Neural cell (in vitro differentiated cells): ENCODE data around the gene APPBP2. TPM values are rescaled to one million over a fixed set of nuclear protein-coding genes. Genes with fewer than 3 reads are reported as not detected.

Source experiments
- H2AFZ ChIP-seq: fragments of 200-600, 300-800 bp; sonication (generic), shearing (Covaris generic); 2 replicates; pipeline ENCODE4 v1.6.0; 2014; ENCODE audit warnings: low read depth, mild to moderate bottlenecking, antibody characterized with exemption, low read length, moderate library complexity
- H3F3A ChIP-seq: fragments of 200-600 bp; shearing (Covaris generic); 2 replicates; pipeline ENCODE4 v1.6.1; 2016; ENCODE audit warnings: mild to moderate bottlenecking, moderate library complexity, mixed read lengths, antibody characterized with exemption, low read length; ENCODE audit not compliant: insufficient read depth, poor library complexity, severe bottlenecking
- H3K27ac ChIP-seq: fragments of 200-600, 300-800 bp; sonication (generic), shearing (Covaris generic); 2 replicates; pipeline ENCODE4 v1.5.1; 2014; ENCODE audit warnings: mild to moderate bottlenecking, low read length, moderate library complexity
- H3K27me3 ChIP-seq: fragments of 300-800, 200-600 bp; sonication (generic), shearing (Covaris generic); 2 replicates; pipeline ENCODE4 v1.6.0; 2014; ENCODE audit warnings: mild to moderate bottlenecking, low read depth, low read length, moderate library complexity; ENCODE audit not compliant: insufficient read depth
- H3K36me3 ChIP-seq: fragments of 300-800, 200-600 bp; sonication (generic), shearing (Covaris generic); 2 replicates; pipeline ENCODE4 v1.5.1; 2014; ENCODE audit warnings: mild to moderate bottlenecking, antibody characterized with exemption, low read length, moderate library complexity; ENCODE audit not compliant: insufficient read depth
- H3K4me2 ChIP-seq: fragments of 300-800, 200-600 bp; sonication (generic), shearing (Covaris generic); 2 replicates; pipeline ENCODE4 v1.6.0; 2014; ENCODE audit warnings: mild to moderate bottlenecking, low read length
- H3K4me3 ChIP-seq: fragments of 300-800, 200-600 bp; sonication (generic), shearing (Covaris generic); 2 replicates; pipeline ENCODE4 v1.5.1; 2014; ENCODE audit warnings: mild to moderate bottlenecking, low read length, moderate library complexity
- H3K79me2 ChIP-seq: fragments of 200-600 bp; shearing (Covaris generic); replicated peaks from 2 replicates; pipeline ENCODE4 v1.6.0; 2014; ENCODE audit warnings: mild to moderate bottlenecking, low read length, moderate library complexity; ENCODE audit not compliant: insufficient read depth
- H3K9ac ChIP-seq: fragments of 300-800, 200-600 bp; sonication (generic), shearing (Covaris generic); 2 replicates; pipeline ENCODE4 v1.6.1; 2016; ENCODE audit warnings: mild to moderate bottlenecking, low read length, mixed read lengths
- H3K9me2 ChIP-seq: fragments of 200-600 bp; shearing (Covaris generic); 2 replicates; pipeline ENCODE4 v1.6.1; 2016; ENCODE audit warnings: mild to moderate bottlenecking, low read length, mixed read lengths; ENCODE audit not compliant: insufficient read depth
- H3K9me3 ChIP-seq: fragments of 200-600, 300-800 bp; sonication (generic), shearing (Covaris generic); 2 replicates; pipeline ENCODE4 v1.6.1; 2016; ENCODE audit warnings: mild to moderate bottlenecking, mixed run types, low read length, moderate library complexity, mixed read lengths
- H4K20me1 ChIP-seq: fragments of 200-600 bp; shearing (Covaris generic); 2 replicates; pipeline ENCODE4 v1.6.1; 2016; ENCODE audit warnings: mild to moderate bottlenecking, mixed run types; ENCODE audit not compliant: insufficient read depth
- EP300 ChIP-seq: fragments of 450-650 bp; conservative IDR thresholded peaks from 2 replicates; pipeline ENCODE4 v1.6.1; 2014; ENCODE audit warnings: antibody characterized with exemption, mild to moderate bottlenecking, moderate library complexity; ENCODE audit not compliant: poor library complexity, severe bottlenecking
- EZH2 ChIP-seq: fragments of 200-600, 300-800 bp; shearing (Covaris generic), sonication (generic); IDR thresholded peaks from 2 replicates; pipeline ENCODE4 v1.6.1; 2014; ENCODE audit warnings: antibody characterized with exemption, low read length, borderline replicate concordance, mild to moderate bottlenecking; ENCODE audit not compliant: insufficient read depth, poor library complexity, severe bottlenecking
- MXI1 ChIP-seq: fragments of 450-650 bp; conservative IDR thresholded peaks from 2 replicates; pipeline ENCODE4 v1.6.1; 2014; ENCODE audit warnings: antibody characterized with exemption, mild to moderate bottlenecking; ENCODE audit not compliant: poor library complexity, severe bottlenecking
- POLR2AphosphoS5 ChIP-seq: IDR thresholded peaks from 2 replicates; pipeline ENCODE4 v1.6.1; 2012
- RAD21 ChIP-seq: fragments of 450-650 bp; conservative IDR thresholded peaks from 2 replicates; pipeline ENCODE4 v1.6.1; 2014; ENCODE audit warnings: antibody characterized with exemption, mild to moderate bottlenecking, moderate library complexity
- SMC3 ChIP-seq: fragments of 450-650 bp; conservative IDR thresholded peaks from 2 replicates; pipeline ENCODE4 v1.6.1; 2014; ENCODE audit warnings: antibody characterized with exemption, mild to moderate bottlenecking, moderate library complexity; ENCODE audit not compliant: poor library complexity
- TAF1 ChIP-seq: IDR thresholded peaks from 2 replicates; pipeline ENCODE4 v1.6.1; 2012; ENCODE audit warnings: low read depth
- polyA plus RNA-seq: library from polyadenylated mRNA; depleted of rRNA; stranded (reverse); fragments of >200 nt; gene quantifications from 2 replicates; pipeline ENCODE4 v1.2.3, GENCODE V29; 2014
- TF ChIP-seq, protein P1 (sequence below): IDR thresholded peaks from 2 replicates; pipeline ENCODE4 v1.6.1; 2012; ENCODE audit warnings: borderline replicate concordance
- TF ChIP-seq, protein P2 (sequence below): fragments of 450-650 bp; IDR thresholded peaks from 2 replicates; pipeline ENCODE4 v1.5.1; 2014; ENCODE audit warnings: antibody characterized with exemption, mild to moderate bottlenecking, moderate library complexity; ENCODE audit not compliant: poor library complexity, severe bottlenecking

Gene APPBP2
- polyA plus RNA-seq, 1 donor from 2014 or later = 40.4 TPM

DNA sequence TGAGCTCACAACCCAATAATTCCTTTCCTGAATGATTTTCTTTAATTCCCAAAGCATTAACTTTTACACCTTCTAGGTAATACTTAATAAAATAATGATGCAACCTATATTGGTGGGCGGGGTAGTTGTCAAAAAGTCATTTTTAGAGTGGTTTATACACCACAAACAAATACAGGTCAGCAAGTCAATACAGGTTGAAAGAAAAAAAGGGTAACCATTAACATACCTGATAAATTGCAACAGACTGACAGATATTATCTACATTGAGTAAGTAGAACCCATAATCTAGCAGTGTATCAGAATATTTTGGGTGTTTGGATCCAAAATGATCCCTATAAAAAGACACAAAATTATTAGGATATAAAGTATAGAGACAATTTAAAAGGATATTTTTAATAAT lies 64.5 kb downstream of the APPBP2 start:
- no peak overlapping the region for H3K27ac ChIP-seq

DNA sequence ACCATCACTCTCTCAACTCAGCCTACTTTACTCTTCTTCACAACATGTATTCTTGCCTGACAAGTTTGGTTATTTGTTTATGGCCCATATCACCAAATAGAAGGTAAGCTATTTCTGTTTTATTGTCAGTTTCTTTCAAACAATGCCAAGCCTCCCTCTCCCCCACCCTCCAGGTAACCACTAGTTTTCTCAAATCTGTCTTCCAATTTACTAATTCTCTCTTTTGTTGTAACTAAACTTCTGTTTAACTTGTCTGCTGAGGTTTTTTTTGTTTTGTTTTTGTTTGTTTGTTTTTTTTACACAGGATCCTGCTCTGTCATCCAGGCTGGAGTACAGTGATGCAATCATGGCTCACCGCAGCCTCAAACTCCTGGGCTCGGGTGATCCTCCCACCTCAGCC lies 68.9 kb downstream of the APPBP2 start:
- no peaks in the 10 kb centered on the region for H3K27me3 ChIP-seq
- no peaks in the 10 kb centered on the region for H3K9me3 ChIP-seq
- no peaks in the 10 kb centered on the region for H3K79me2 ChIP-seq
- H3K36me3 ChIP-seq = peaks cover 16% of the 10 kb centered on the region
- H3K4me2 ChIP-seq = no peak overlapping the region
- H3K4me3 ChIP-seq = no peak overlapping the region
- H3F3A ChIP-seq = no peaks in the 10 kb centered on the region
- no peaks in the 10 kb centered on the region for H3K9me2 ChIP-seq
- no peak overlapping the region for H3K27ac ChIP-seq
- no peak overlapping the region for H2AFZ ChIP-seq
- H4K20me1 ChIP-seq = no peaks in the 10 kb centered on the region
- TF ChIP-seq RAD21 (no peak), MXI1 (no peak), EP300 (no peak), EZH2 (no peak), POLR2AphosphoS5 (no peak)
- TF ChIP-seq, protein P1, sequence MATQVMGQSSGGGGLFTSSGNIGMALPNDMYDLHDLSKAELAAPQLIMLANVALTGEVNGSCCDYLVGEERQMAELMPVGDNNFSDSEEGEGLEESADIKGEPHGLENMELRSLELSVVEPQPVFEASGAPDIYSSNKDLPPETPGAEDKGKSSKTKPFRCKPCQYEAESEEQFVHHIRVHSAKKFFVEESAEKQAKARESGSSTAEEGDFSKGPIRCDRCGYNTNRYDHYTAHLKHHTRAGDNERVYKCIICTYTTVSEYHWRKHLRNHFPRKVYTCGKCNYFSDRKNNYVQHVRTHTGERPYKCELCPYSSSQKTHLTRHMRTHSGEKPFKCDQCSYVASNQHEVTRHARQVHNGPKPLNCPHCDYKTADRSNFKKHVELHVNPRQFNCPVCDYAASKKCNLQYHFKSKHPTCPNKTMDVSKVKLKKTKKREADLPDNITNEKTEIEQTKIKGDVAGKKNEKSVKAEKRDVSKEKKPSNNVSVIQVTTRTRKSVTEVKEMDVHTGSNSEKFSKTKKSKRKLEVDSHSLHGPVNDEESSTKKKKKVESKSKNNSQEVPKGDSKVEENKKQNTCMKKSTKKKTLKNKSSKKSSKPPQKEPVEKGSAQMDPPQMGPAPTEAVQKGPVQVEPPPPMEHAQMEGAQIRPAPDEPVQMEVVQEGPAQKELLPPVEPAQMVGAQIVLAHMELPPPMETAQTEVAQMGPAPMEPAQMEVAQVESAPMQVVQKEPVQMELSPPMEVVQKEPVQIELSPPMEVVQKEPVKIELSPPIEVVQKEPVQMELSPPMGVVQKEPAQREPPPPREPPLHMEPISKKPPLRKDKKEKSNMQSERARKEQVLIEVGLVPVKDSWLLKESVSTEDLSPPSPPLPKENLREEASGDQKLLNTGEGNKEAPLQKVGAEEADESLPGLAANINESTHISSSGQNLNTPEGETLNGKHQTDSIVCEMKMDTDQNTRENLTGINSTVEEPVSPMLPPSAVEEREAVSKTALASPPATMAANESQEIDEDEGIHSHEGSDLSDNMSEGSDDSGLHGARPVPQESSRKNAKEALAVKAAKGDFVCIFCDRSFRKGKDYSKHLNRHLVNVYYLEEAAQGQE = no peak
- no peak overlapping the region for H3K9ac ChIP-seq

More for the DNA sequence above, 64.5 kb downstream of the APPBP2 start:
- Histone ChIP-seq H3K36me3 (peaks cover 14% of the 10 kb centered on the region), H3K4me3 (no peak overlapping the region), H3K4me2 (no peak overlapping the region), H2AFZ (no peak overlapping the region), H3K9me3 (no peaks in the 10 kb centered on the region), H3K27me3 (no peaks in the 10 kb centered on the region), H3K9ac (no peak overlapping the region), H4K20me1 (no peaks in the 10 kb centered on the region), H3F3A (no peaks in the 10 kb centered on the region), H3K9me2 (no peaks in the 10 kb centered on the region), H3K79me2 (peaks cover 3% of the 10 kb centered on the region)
- TF ChIP-seq SMC3 = no peak
- TF ChIP-seq, protein P2, sequence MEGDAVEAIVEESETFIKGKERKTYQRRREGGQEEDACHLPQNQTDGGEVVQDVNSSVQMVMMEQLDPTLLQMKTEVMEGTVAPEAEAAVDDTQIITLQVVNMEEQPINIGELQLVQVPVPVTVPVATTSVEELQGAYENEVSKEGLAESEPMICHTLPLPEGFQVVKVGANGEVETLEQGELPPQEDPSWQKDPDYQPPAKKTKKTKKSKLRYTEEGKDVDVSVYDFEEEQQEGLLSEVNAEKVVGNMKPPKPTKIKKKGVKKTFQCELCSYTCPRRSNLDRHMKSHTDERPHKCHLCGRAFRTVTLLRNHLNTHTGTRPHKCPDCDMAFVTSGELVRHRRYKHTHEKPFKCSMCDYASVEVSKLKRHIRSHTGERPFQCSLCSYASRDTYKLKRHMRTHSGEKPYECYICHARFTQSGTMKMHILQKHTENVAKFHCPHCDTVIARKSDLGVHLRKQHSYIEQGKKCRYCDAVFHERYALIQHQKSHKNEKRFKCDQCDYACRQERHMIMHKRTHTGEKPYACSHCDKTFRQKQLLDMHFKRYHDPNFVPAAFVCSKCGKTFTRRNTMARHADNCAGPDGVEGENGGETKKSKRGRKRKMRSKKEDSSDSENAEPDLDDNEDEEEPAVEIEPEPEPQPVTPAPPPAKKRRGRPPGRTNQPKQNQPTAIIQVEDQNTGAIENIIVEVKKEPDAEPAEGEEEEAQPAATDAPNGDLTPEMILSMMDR = no peak
- TF ChIP-seq MXI1 = no peak
- no peak for TF ChIP-seq TAF1
- TF ChIP-seq EZH2 = no peak
- TF ChIP-seq, protein P1 = no peak
- TF ChIP-seq POLR2AphosphoS5 = no peak
- no peak for TF ChIP-seq RAD21
- no peak for TF ChIP-seq EP300
